H9 (cell line): ENCODE measurements around the gene LACTB. TPM values are rescaled to one million over a fixed set of nuclear protein-coding genes. Genes with fewer than 3 reads are reported as not detected.
A peak's percentile ranks its signal among the peaks of the same experiment; 100 is the strongest.

ENCODE experiments used
- DNase-seq: peaks from one replicate; pipeline ENCODE4 v3.0.0-alpha.2; 2017
- H2AFZ ChIP-seq: one replicate; pipeline ENCODE4 v1.6.1; 2013; ENCODE audit warnings: mild to moderate bottlenecking, low read length, control low read depth, moderate library complexity
- H2AK5ac ChIP-seq: 2 replicates; pipeline ENCODE4 v1.6.1; 2013; ENCODE audit warnings: low read length, control low read depth, mixed read lengths; ENCODE audit not compliant: insufficient read length
- H2BK120ac ChIP-seq: one replicate; pipeline ENCODE4 v1.6.1; 2013; ENCODE audit warnings: low read depth, mild to moderate bottlenecking, low read length, control low read depth, inconsistent platforms; ENCODE audit not compliant: poor library complexity, severe bottlenecking
- H2BK12ac ChIP-seq: 2 replicates; pipeline ENCODE4 v1.6.1; 2013; ENCODE audit warnings: low read length, control low read depth, mixed read lengths, low read depth; ENCODE audit not compliant: insufficient read length
- H2BK15ac ChIP-seq: 2 replicates; pipeline ENCODE4 v1.6.1; 2013; ENCODE audit warnings: low read depth, low read length, control low read depth
- H2BK20ac ChIP-seq: one replicate; pipeline ENCODE4 v1.6.1; 2013; ENCODE audit warnings: low read depth, mild to moderate bottlenecking, low read length, control low read depth, inconsistent platforms; ENCODE audit not compliant: poor library complexity, severe bottlenecking
- H2BK5ac ChIP-seq: 2 replicates; pipeline ENCODE4 v1.6.1; 2013; ENCODE audit warnings: low read length, control low read depth, mixed read lengths; ENCODE audit not compliant: insufficient read length
- H3K14ac ChIP-seq: 2 replicates; pipeline ENCODE4 v1.6.1; 2013; ENCODE audit warnings: low read length, control low read depth; ENCODE audit not compliant: insufficient read depth
- H3K18ac ChIP-seq: 2 replicates; pipeline ENCODE4 v1.6.1; 2013; ENCODE audit warnings: low read depth, mild to moderate bottlenecking, mixed read lengths, low read length, control low read depth; ENCODE audit not compliant: insufficient read length
- H3K23ac ChIP-seq: 2 replicates; pipeline ENCODE4 v1.6.1; 2013; ENCODE audit warnings: low read length, control low read depth, mixed read lengths, low read depth; ENCODE audit not compliant: insufficient read length
- H3K23me2 ChIP-seq: 2 replicates; pipeline ENCODE4 v1.6.1; 2013; ENCODE audit warnings: low read depth, mild to moderate bottlenecking, mixed read lengths, low read length, control low read depth; ENCODE audit not compliant: insufficient read length, poor library complexity, severe bottlenecking
- H3K27ac ChIP-seq: 2 replicates; pipeline ENCODE4 v1.5.1; 2013; ENCODE audit warnings: low read length, control low read depth, mixed read lengths, low read depth; ENCODE audit not compliant: insufficient read length
- H3K27me3 ChIP-seq: 2 replicates; pipeline ENCODE4 v1.6.1; 2013; ENCODE audit warnings: low read length, control low read depth, inconsistent platforms; ENCODE audit not compliant: insufficient read depth
- H3K4ac ChIP-seq: 2 replicates; pipeline ENCODE4 v1.6.1; 2013; ENCODE audit warnings: low read depth, mild to moderate bottlenecking, control low read depth, inconsistent platforms, low read length, moderate library complexity
- H3K4me1 ChIP-seq: 2 replicates; pipeline ENCODE4 v1.6.1; 2013; ENCODE audit warnings: low read length, control low read depth, inconsistent platforms; ENCODE audit not compliant: insufficient read depth
- H3K4me2 ChIP-seq: 2 replicates; pipeline ENCODE4 v1.6.1; 2013; ENCODE audit warnings: low read length, control low read depth, mixed read lengths; ENCODE audit not compliant: insufficient read length, insufficient read depth
- H3K56ac ChIP-seq: 2 replicates; pipeline ENCODE4 v1.6.1; 2013; ENCODE audit warnings: low read depth, mild to moderate bottlenecking, mixed read lengths, low read length, control low read depth; ENCODE audit not compliant: insufficient read length
- H3K79me1 ChIP-seq: 2 replicates; pipeline ENCODE4 v1.6.1; 2013; ENCODE audit warnings: low read depth, mild to moderate bottlenecking, moderate library complexity, low read length, control low read depth, inconsistent platforms; ENCODE audit not compliant: insufficient read depth, poor library complexity, severe bottlenecking
- H3K79me2 ChIP-seq: 2 replicates; pipeline ENCODE4 v1.6.1; 2013; ENCODE audit warnings: low read length, control low read depth, inconsistent platforms; ENCODE audit not compliant: insufficient read depth
- H3K9ac ChIP-seq: 2 replicates; pipeline ENCODE4 v1.6.1; 2013; ENCODE audit warnings: low read length, control low read depth, mixed read lengths; ENCODE audit not compliant: insufficient read length; ENCODE audit errors: extremely low read depth
- H3K9me3 ChIP-seq: one replicate; pipeline ENCODE4 v1.6.1; 2013; ENCODE audit warnings: low read depth, low read length, inconsistent platforms; ENCODE audit not compliant: control insufficient read depth
- H3T11ph ChIP-seq: one replicate; pipeline ENCODE4 v1.6.1; 2013; ENCODE audit warnings: mild to moderate bottlenecking, low read length, control low read depth, inconsistent platforms
- H4K20me1 ChIP-seq: one replicate; pipeline ENCODE4 v1.6.1; 2013; ENCODE audit not compliant: control insufficient read depth, insufficient read length, insufficient read depth
- H4K5ac ChIP-seq: 2 replicates; pipeline ENCODE4 v1.6.1; 2013; ENCODE audit warnings: low read depth, mild to moderate bottlenecking, mixed read lengths, low read length, control low read depth; ENCODE audit not compliant: insufficient read length
- H4K8ac ChIP-seq: replicated peaks from 2 replicates; pipeline ENCODE4 v1.6.1; 2013; ENCODE audit warnings: low read length, control low read depth, mixed read lengths, low read depth; ENCODE audit not compliant: insufficient read length
- H4K91ac ChIP-seq: 2 replicates; pipeline ENCODE4 v1.6.1; 2013; ENCODE audit warnings: low read depth, mild to moderate bottlenecking, moderate library complexity, mixed read lengths, low read length, control low read depth; ENCODE audit not compliant: insufficient read length
- H3K27ac Mint-ChIP-seq, 3 experiments: 2 replicates in 2 of 3; 3 replicates in 1 of 3; pipeline ENCODE4 v1.8.0; 2020 to 2021; ENCODE audit warnings: mixed read lengths in 3 of 3, mild to moderate bottlenecking in 1 of 3, moderate library complexity in 1 of 3
- H3K27me3 Mint-ChIP-seq: 2 replicates; pipeline ENCODE4 v1.8.0; 2021; ENCODE audit warnings: low read depth, mild to moderate bottlenecking, moderate library complexity, mixed read lengths
- H3K36me3 Mint-ChIP-seq, 3 experiments: 2 replicates in 2 of 3; 3 replicates in 1 of 3; pipeline ENCODE4 v1.8.0; 2020 to 2021; ENCODE audit warnings: low read depth in 3 of 3, mixed read lengths in 3 of 3; ENCODE audit not compliant: insufficient read depth in 1 of 3
- H3K4me1 Mint-ChIP-seq, 2 experiments: 2 replicates each; pipeline ENCODE4 v1.8.0; 2020; ENCODE audit warnings: mixed read lengths in 2 of 2
- H3K4me3 Mint-ChIP-seq, 2 experiments: 2 replicates in 1 of 2; 3 replicates in 1 of 2; pipeline ENCODE4 v1.8.0; 2020 to 2021; ENCODE audit warnings: mild to moderate bottlenecking in 2 of 2, mixed read lengths in 2 of 2, moderate library complexity in 1 of 2
- H3K9me3 Mint-ChIP-seq, 2 experiments: 2 replicates in 1 of 2; 3 replicates in 1 of 2; pipeline ENCODE4 v1.8.0; 2020; ENCODE audit warnings: mild to moderate bottlenecking in 2 of 2, mixed read lengths in 2 of 2, moderate library complexity in 1 of 2
- CTCF ChIP-seq: fragments of 200-600 bp; sonication (generic); conservative IDR thresholded peaks from 3 replicates; pipeline ENCODE4 v1.8.0; 2021; ENCODE audit warnings: antibody characterized with exemption, mild to moderate bottlenecking
- WGBS: extraction: QIAGEN DNeasy Blood & Tissue Kit; methylation state at CpG from one replicate; pipeline ENCODE4 v1.1.7; 2013; ENCODE audit warnings: missing lambda C conversion rate, low lambda C conversion rate, mixed read lengths; ENCODE audit not compliant: insufficient read length; ENCODE audit errors: extremely low coverage; 5-methylcytosine and 5-hydroxymethylcytosine counted together
- total RNA-seq: library from RNA; stranded (reverse); gene quantifications from 2 replicates; pipeline ENCODE4 v1.2.1, GENCODE V29; 2021

Gene LACTB
- total RNA-seq, 1 experiment from 2014 or later, result 10.3 TPM

DNA sequence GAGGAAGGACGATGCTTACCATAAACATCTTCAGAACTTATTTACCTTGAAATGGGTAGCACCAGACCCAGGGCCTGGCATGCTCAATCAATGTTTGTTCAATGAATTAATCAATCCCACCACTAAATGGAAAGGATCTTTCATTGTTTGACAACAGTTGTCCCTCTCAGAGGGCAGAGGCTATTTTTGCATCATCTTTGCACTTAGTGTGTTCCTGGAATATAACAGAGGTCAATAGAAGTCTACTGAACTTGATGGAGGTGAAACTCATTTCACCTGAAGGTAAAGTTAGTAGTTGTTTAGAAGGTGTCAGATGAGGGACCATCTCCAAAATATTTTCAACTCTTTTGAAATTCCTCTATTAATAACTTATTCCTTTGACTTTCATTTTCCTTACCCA, 36.9 kb upstream of the LACTB start:
- Histone ChIP-seq H3K9ac (no peak overlapping the region), H2BK120ac (no peak overlapping the region), H3K23ac (no peak overlapping the region), H3K27me3 (no peaks in the 10 kb centered on the region), H2BK15ac (no peak overlapping the region), H2BK20ac (no peak overlapping the region), H2BK12ac (no peak overlapping the region), H3K4me1 (peaks cover 23% of the 10 kb centered on the region; the same call in 1 of the 2 replicates), H3K23me2 (no peaks in the 10 kb centered on the region), H3K4me2 (no peak overlapping the region), H2AK5ac (no peak overlapping the region), H3K4ac (no peak overlapping the region), H3K9me3 (no peaks in the 10 kb centered on the region), H3K79me1 (no peaks in the 10 kb centered on the region), H4K20me1 (no peaks in the 10 kb centered on the region), H3K14ac (no peak overlapping the region), H3T11ph (no peak overlapping the region), H4K5ac (no peak overlapping the region), H2BK5ac (no peak overlapping the region), H3K27ac (no peak overlapping the region), H3K79me2 (no peaks in the 10 kb centered on the region), H2AFZ (no peak overlapping the region), H4K91ac (no peak overlapping the region), H3K18ac (no peak overlapping the region), H3K56ac (no peak overlapping the region), H4K8ac (no peak overlapping the region)
- Mint-ChIP-seq H3K27ac (peak overlapping the region in 2 of 3 experiments; percentile 28; a peak in 1 of 7 replicates), H3K9me3 (no peaks in the 10 kb centered on the region; a peak in 2 of 5 replicates), H3K36me3 (no peaks in the 10 kb centered on the region; a peak in 2 of 7 replicates), H3K4me3 (no peak overlapping the region), H3K4me1 (peaks cover 67 to 68% of the 10 kb centered on the region in 2 experiments), H3K27me3 (no peaks in the 10 kb centered on the region)
- WGBS, result no CpG with 5 or more reads among the region's 1 CpG
- DNase-seq, result no peak
- TF ChIP-seq CTCF, result no peak
